Fibroblast of skin of left quadriceps (primary cell): ENCODE data around the gene CDH23.

Source experiments
- DNase-seq, 2 experiments: peaks; one replicate each; pipeline ENCODE4 v3.0.0-alpha.2; 2013; ENCODE audit warnings: low read depth in 2 of 2

Gene CDH23

DNA sequence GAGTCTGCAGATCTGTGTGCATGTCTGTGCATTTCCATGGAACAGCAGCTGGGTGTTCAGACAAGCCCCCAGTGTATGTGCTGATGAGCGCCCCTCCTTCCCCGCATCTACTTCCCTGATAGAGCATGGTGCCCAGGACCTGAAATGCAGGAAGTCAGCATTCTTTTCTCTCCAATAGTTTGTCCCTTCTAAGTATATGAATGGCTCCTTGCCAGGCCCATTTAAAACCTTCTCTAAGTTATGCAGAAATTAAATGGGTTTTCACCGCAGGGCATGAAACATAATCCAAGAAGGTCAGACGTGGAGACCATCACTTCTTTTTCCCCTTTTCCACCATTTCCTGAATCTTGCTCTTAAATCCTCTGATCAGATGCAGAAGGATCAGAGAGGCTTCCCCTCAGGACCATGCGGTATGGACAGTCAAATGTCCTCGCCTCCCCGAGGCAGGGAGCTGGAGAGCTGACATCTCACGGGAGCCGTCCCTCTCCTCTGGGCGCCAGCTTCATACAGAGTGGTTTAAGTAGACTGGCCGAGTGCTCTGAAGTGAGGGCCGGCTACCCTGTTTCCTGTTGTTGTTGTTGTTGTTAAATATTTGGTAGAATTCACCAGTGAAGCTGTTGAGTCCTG lies 167.6 kb downstream of the CDH23 start:
- DNase-seq, result no peak

GRCh38 chr10:71565284-71566000 lies 168.7 kb downstream of the CDH23 start:
- no peak for DNase-seq

DNA sequence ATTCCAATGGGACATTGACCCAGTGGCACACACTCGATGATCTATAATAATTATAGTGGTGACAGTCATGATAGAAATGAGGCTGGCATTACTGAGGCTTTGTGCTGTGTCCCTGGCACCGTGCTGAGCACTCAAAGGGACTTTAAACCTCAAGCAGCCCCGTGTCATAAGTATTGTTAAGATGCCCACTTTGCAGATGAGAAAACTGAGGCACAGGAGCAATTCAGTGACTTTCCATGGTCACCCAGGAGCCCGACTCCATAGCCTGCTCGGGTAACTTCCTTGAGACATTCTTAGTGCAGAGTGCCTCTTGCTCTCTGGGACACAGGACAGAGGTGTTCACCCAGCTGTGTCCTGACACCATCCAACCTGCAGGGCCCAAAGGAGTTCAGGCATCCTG lies 170.3 kb downstream of the CDH23 start:
- no peak for DNase-seq

- no peak for DNase-seq
Measured at GRCh38 chr10:71568896-71569492, 172.3 kb downstream of the CDH23 start.

GRCh38 chr10:71569775-71570588 lies 173.3 kb downstream of the CDH23 start:
- no peak for DNase-seq

GRCh38 chr10:71571460-71572175 lies 174.9 kb downstream of the CDH23 start:
- DNase-seq, result no peak

GRCh38 chr10:71572962-71573361 lies 176.2 kb downstream of the CDH23 start:
- DNase-seq, result no peak

DNA sequence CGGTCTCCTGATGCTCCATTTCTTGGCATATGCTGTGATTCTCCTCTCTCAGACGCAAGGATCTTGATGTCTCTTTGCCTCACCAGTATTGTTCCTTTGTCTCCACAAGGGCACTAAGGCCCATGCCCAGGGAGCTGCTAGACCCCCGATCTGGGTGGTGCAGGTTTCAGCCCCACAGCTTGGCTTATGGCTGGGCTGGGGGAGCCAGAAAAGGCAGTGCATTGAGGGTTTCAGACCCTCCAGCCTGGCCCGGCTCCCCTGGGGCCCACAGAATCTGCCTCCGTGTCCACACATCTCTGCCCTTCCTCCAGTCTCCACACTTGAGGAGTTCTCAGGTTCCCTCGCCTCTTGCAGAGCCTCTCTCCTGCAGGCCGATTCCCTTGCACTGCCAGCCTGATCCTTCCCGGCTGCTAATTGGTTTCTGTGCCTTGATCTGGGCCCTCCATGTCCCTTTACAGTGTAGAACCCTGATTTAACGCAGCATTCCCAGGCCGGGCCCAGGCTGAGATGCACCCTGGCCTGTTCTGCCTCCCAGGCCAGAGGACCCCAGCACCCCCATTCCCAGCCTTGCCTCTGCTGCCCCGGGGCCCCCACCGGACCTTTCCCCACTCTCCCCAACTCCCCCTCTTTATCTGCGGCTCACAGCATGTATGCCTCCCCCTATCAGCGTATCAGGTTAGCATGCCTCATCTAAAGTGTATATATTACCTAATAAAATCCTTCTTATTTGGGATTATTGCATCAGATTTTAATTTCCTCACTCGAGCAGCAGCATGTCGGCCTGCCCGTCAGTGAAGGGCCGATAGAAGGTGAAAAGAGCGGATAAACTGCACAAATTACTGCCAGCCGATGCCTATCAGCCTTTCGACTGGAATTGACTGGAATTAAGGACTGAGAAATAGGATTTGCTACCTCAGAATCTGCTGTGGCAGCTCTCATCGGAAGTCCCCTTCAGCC lies 177.1 kb downstream of the CDH23 start:
- no peak for DNase-seq

- DNase-seq, result no peak
Measured at GRCh38 chr10:71575451-71575850, 178.7 kb downstream of the CDH23 start.

GRCh38 chr10:71575934-71576801 lies 179.4 kb downstream of the CDH23 start:
- DNase-seq, result no peak

GRCh38 chr10:71576842-71577241 lies 180.1 kb downstream of the CDH23 start:
- no peak for DNase-seq

GRCh38 chr10:71577345-71577744 lies 180.6 kb downstream of the CDH23 start:
- DNase-seq, result no peak

DNA sequence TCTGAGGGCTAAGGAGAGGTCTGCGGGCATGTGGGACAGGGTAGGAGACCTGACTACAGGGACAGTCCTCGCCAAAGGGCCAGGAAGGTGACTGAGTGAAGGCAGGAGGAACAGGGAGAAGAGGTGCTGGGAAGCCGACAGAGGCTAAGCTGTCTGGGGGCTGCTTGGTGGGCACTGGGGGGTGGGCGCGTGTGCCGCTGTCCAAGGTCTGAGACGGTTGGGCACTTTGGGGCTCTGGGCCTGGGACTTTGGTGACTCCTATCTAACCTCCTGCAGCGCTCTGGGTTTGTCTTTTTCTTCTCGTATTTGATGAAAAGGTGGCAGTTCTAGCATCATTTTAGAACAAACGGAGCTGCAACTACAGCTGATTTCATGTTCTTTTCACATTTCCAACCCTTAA lies 181.3 kb downstream of the CDH23 start:
- no peak for DNase-seq

DNA sequence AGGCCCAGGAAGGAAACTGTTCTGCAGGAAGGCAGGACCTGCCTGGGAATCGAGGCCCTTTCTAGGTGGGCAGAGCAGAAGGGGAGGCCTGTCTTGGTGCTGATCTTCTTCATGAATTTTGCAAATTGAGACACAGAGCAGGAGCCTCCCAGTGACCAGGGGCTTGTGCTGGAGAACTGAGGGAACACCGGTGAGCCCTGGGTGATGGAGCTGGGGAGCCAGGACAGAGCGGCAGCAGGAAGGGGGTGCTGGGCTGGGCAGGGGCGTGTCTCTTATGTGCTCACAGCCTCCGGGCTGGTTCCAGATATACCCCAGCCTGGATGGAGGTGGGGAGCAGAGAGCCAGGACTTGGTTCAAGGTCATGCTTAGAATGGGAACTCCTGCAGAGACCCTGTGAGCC lies 182.9 kb downstream of the CDH23 start:
- DNase-seq, result no peak

DNA sequence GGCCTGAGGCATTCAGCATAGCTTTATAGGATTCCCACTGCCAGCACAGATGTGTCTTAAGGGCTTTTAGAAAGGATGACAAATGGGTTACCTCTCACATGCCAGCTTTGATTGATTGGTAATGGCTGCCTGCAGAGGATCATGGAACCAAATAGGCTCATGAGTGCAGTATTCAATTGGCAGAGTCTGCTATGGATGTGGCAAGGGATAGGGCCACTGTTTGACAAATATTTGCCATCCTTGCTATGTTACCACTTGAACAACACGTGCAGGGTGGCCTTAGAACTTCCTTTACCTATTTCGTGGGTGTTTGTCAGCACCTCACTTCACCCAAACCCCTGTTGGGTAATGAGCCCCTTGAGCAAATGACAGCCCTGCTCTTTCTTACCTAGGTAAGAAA lies 183.7 kb downstream of the CDH23 start:
- no peak for DNase-seq

DNA sequence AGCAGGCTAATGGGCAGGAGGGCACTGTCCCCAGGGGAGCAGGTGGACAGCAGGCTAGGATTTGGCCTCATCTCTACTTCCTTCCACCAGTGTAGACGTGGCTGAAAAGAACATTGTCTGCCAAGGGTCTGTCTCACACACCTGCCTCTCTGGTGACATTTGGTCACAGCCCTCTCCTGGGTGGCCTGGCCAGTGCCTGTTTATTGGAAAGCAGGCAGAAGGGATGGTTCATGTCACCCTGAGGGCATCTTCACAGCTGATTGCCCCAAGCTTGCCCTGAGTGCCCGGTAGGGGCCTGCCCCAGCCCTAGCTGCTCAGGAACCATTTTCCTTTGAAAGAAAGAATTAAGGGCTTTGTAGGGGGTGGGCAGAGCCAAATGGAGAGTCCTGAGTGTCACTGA lies 184.2 kb downstream of the CDH23 start:
- DNase-seq, result no peak

DNA sequence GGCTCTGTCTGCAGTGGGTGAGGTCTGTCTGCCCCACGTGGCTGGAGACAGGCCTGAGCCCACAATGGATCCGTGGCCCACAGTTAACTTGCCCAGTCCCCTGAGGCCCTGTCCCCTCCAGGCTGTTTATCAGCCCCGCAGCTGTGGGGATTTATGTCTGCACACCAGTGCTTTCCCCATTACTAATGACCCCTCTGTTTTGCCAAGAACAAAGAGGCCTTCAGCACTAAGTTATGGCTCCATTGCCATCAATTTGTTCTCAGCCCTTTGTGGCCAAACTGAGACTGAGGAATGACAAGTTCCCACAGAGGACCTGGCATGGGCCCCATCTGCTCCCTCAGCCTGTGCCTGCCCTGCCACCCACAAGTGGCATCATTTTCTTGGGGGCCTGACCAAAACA lies 184.7 kb downstream of the CDH23 start:
- DNase-seq, result no peak

GRCh38 chr10:71582019-71582418 lies 185.3 kb downstream of the CDH23 start:
- no peak for DNase-seq
